NB4 (cell line): Measurements from ENCODE around the gene SERINC3.

ENCODE experiments used
- DNase-seq: peaks from one replicate; pipeline ENCODE4 v3.0.0; 2010; ENCODE audit warnings: low read depth
- H3K4me3 ChIP-seq: one replicate; pipeline ENCODE4 v1.5.1; 2011; ENCODE audit warnings: mild to moderate bottlenecking, low read depth, low read length, moderate library complexity
- MYC ChIP-seq: IDR thresholded peaks from 2 replicates; pipeline ENCODE4 v1.6.1; 2011; ENCODE audit warnings: low read depth, low read length
- POLR2A ChIP-seq: IDR thresholded peaks from 2 replicates; pipeline ENCODE4 v1.6.1; 2011; ENCODE audit warnings: mild to moderate bottlenecking; ENCODE audit not compliant: insufficient read length; ENCODE audit errors: extremely low read depth
- TF ChIP-seq, protein P1 (sequence below): IDR thresholded peaks from 2 replicates; pipeline ENCODE4 v1.6.1; 2011; ENCODE audit warnings: low read depth, low read length
- TF ChIP-seq, protein P2 (sequence below): IDR thresholded peaks from one replicate; pipeline ENCODE4 v1.5.1; 2012; ENCODE audit warnings: low read depth, low read length

The SERINC3 gene

DNA sequence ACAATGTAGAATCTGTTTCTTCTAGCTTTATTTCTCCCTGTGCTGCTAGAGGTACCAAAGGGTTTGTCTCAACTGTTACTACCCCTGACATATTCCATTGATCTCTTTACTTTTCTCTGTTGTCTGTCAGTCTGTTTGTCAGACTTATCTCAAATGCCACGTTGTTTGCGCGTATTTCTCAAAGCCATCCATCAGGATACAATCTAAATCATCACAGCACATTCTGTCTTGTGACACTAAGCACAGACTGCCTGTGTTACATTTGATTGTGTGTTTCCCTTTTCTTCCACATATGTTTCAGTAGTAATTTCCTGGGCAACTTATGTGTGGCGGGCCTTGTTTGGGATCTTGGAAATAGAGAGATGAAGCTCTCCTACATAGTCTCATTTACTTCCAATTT lies 30.2 kb upstream of the SERINC3 start:
- TF ChIP-seq, protein P1, sequence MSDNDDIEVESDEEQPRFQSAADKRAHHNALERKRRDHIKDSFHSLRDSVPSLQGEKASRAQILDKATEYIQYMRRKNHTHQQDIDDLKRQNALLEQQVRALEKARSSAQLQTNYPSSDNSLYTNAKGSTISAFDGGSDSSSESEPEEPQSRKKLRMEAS = no peak
- TF ChIP-seq POLR2A (no peak), MYC (no peak)
- TF ChIP-seq, protein P2, sequence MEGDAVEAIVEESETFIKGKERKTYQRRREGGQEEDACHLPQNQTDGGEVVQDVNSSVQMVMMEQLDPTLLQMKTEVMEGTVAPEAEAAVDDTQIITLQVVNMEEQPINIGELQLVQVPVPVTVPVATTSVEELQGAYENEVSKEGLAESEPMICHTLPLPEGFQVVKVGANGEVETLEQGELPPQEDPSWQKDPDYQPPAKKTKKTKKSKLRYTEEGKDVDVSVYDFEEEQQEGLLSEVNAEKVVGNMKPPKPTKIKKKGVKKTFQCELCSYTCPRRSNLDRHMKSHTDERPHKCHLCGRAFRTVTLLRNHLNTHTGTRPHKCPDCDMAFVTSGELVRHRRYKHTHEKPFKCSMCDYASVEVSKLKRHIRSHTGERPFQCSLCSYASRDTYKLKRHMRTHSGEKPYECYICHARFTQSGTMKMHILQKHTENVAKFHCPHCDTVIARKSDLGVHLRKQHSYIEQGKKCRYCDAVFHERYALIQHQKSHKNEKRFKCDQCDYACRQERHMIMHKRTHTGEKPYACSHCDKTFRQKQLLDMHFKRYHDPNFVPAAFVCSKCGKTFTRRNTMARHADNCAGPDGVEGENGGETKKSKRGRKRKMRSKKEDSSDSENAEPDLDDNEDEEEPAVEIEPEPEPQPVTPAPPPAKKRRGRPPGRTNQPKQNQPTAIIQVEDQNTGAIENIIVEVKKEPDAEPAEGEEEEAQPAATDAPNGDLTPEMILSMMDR = no peak
- DNase-seq = no peak
- no peak overlapping the region for H3K4me3 ChIP-seq

DNA sequence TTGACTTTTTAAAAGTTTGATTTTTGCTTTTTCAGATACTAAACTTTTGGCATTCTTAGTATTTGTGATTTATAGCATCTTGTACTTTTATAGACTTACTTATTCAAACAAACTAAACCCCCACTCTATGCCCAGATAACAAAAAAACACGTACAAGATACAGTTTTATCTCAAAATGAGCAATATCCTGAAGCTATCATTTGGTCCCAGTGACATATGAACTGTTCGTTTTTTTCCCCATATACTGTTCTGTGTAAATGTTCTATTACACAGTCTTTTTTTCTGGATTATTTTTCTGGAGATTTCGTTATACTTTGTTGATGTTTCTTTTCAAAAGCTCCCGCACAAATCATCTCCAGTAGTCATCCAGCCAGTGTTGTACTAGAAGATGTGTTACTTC lies 27.3 kb upstream of the SERINC3 start:
- TF ChIP-seq, protein P1 = no peak
- TF ChIP-seq POLR2A = no peak
- TF ChIP-seq, protein P2 = no peak
- no peak for TF ChIP-seq MYC
- no peak overlapping the region for H3K4me3 ChIP-seq
- no peak for DNase-seq

DNA sequence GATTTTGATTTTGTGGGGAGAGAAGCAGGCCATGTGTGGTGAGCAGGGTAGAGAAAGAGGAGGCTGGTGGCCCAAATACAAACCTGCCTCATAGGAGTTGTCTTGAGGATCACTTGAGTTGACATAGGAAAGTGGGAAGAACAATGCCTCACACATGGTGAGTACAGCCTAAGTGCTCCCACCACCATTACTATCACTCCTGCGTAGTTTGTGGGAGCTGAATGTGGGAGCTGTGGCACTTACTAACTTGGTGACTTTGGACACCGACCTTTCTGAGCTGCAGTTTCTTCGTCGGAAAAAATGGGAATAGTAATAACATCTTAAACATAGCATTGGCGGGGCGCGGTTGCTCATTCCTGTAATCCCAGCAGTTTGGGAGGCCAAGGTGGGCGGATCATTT lies 25.5 kb upstream of the SERINC3 start:
- no peak for TF ChIP-seq POLR2A
- TF ChIP-seq, protein P2 = no peak
- TF ChIP-seq, protein P1 = no peak
- no peak for TF ChIP-seq MYC
- no peak for DNase-seq
- no peak overlapping the region for H3K4me3 ChIP-seq

DNA sequence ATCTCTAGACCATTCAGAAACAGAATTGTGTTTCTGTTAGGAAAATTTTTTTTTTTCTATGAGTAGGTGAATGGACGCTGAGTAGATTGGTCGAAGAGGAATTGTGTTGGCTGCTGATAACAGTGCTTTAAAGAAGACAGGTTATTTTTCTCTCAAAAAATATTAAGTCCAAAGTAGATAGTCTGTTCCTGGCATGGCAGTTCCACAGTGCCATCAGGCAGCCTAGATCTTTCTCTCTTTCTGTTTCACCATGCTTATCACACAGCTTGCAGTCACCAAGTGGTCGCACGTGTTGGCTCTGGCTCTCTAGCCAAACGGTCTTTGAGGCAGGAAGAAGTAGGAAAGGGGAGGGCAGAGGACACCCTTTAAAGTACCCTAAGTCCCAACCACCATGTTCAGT lies 22.4 kb upstream of the SERINC3 start:
- H3K4me3 ChIP-seq = no peak overlapping the region
- no peak for DNase-seq
- TF ChIP-seq POLR2A = no peak
- TF ChIP-seq, protein P2 = no peak
- TF ChIP-seq MYC = no peak
- TF ChIP-seq, protein P1 = no peak

DNA sequence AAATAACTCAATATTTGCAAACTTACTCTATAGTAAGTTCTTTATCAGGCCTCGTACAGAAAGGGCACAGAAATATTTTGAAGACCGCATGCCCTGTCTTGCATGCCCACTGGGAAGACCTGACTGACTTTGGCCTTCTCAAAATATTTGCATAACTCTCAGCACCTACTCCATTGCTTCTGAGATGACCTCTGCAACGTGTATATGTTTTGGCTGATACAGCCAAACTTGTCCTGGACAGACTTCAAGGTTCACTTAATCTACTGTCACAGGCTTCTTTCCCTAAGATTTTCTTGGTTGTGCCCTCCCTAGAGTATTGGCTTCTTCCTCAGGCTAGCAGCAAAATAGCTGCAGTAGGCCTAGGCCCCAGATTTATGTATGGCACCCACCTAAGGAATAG lies 21.5 kb upstream of the SERINC3 start:
- TF ChIP-seq, protein P2 = no peak
- TF ChIP-seq, protein P1 = no peak
- no peak for TF ChIP-seq MYC
- no peak for TF ChIP-seq POLR2A
- H3K4me3 ChIP-seq = no peak overlapping the region
- DNase-seq = no peak

DNA sequence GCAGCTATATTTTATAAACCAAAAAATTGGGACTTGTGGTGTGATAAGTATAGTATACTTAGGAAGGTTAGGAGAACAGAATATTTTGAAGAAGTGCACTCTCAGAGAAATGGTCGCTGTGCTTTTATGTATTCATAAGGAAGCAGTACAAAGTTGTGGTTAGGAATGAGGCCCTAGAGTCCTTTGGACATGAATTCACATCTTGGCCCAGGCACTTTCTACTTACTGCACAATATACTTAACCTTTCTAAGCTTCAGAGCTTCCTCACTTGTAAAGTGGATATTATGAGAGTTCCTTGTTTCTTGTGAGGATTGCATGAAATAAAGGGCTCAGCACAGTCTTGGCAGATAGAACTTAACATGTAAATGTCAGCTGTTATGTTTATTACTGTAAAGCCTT lies 21.0 kb upstream of the SERINC3 start:
- DNase-seq = peak; percentile 33
- TF ChIP-seq POLR2A (no peak), MYC (no peak)
- TF ChIP-seq, protein P2 = no peak
- TF ChIP-seq, protein P1 = no peak
- H3K4me3 ChIP-seq = no peak overlapping the region
